Activated naive CD4-positive, alpha-beta T cell treated with anti-CD3 and anti-CD28 coated beads, Interleukin-2, amount 50 U/mL, for 72 hours (primary cell): ENCODE data around the gene P4HTM. TPM values are rescaled to one million over a fixed set of nuclear protein-coding genes. Genes with fewer than 3 reads are reported as not detected.

Experiments
- ATAC-seq, 2 donors: fragments of 150-1000 bp; cut with Tn5 transposase; 2 replicates each; pipeline ENCODE4 v1.10.0; 2021; ENCODE audit warnings: mild to moderate bottlenecking in 2 of 2, moderate library complexity in 2 of 2
- DNase-seq, 2 donors: peaks; one replicate each; pipeline ENCODE4 v3.0.0; 2021 to 2022; ENCODE audit warnings: low spot score in 2 of 2
- H3K27ac Mint-ChIP-seq, 2 donors: one replicate each; pipeline ENCODE4 v1.8.0; 2022; ENCODE audit warnings: mild to moderate bottlenecking in 2 of 2, mixed read lengths in 2 of 2
- H3K36me3 Mint-ChIP-seq, 2 donors: one replicate each; pipeline ENCODE4 v1.8.0; 2022; ENCODE audit warnings: mixed read lengths in 2 of 2
- H3K9me3 Mint-ChIP-seq, 2 donors: one replicate each; pipeline ENCODE4 v1.8.0; 2022; ENCODE audit warnings: mixed read lengths in 2 of 2
- total RNA-seq, 2 donors: library from RNA; stranded (reverse); gene quantifications; one replicate each; pipeline ENCODE4 v1.2.3, GENCODE V29; 2022

P4HTM gene
- total RNA-seq, 2 donors from 2014 or later: 24.3 to 33.3 TPM

GRCh38 chr3:48974076-48974864 is 15.8 kb upstream of the P4HTM start:
- Mint-ChIP-seq H3K36me3 (peaks cover 10 to 17% of the 10 kb centered on the region in 2 donors), H3K27ac (no peak overlapping the region), H3K9me3 (no peaks in the 10 kb centered on the region)
- peak in 1 of 2 donors; percentile 46 for DNase-seq
- ATAC-seq: no peak

GRCh38 chr3:48979451-48979850 is 10.6 kb upstream of the P4HTM start:
- H3K36me3 Mint-ChIP-seq: peaks cover 4 to 10% of the 10 kb centered on the region in 2 donors
- H3K27ac Mint-ChIP-seq: peak overlapping the region in 1 of 2 donors; percentile 23
- ATAC-seq (no peak), DNase-seq (no peak)
- H3K9me3 Mint-ChIP-seq: no peaks in the 10 kb centered on the region

- DNase-seq (no peak), ATAC-seq (no peak)
- no peak overlapping the region for H3K27ac Mint-ChIP-seq
- no peaks in the 10 kb centered on the region for H3K9me3 Mint-ChIP-seq
- H3K36me3 Mint-ChIP-seq: peaks cover 4% of the 10 kb centered on the region in 2 donors
Observed at GRCh38 chr3:48980295-48980694, 9.7 kb upstream of the P4HTM start.

- H3K27ac Mint-ChIP-seq: no peak overlapping the region
- ATAC-seq (no peak), DNase-seq (no peak)
- H3K36me3 Mint-ChIP-seq: peaks cover 0 to 4% of the 10 kb centered on the region in 2 donors
- no peaks in the 10 kb centered on the region for H3K9me3 Mint-ChIP-seq
Observed at GRCh38 chr3:48982016-48982415, 8.0 kb upstream of the P4HTM start.

- ATAC-seq: no peak
- Mint-ChIP-seq H3K36me3 (peaks cover 0 to 4% of the 10 kb centered on the region in 2 donors), H3K27ac (peak overlapping the region in 1 of 2 donors; percentile 55), H3K9me3 (no peaks in the 10 kb centered on the region)
- no peak for DNase-seq
Observed at GRCh38 chr3:48982686-48983085, 7.4 kb upstream of the P4HTM start.

GRCh38 chr3:48983096-48983495 is 6.9 kb upstream of the P4HTM start:
- DNase-seq: no peak
- Mint-ChIP-seq H3K27ac (peak overlapping the region in 1 of 2 donors; percentile 55), H3K36me3 (peaks cover 0 to 4% of the 10 kb centered on the region in 2 donors)

GRCh38 chr3:48984663-48985062 is 5.4 kb upstream of the P4HTM start:
- ATAC-seq (no peak), DNase-seq (no peak)
- no peaks in the 10 kb centered on the region for H3K9me3 Mint-ChIP-seq
- peaks cover 0 to 4% of the 10 kb centered on the region in 2 donors for H3K36me3 Mint-ChIP-seq
- H3K27ac Mint-ChIP-seq: peak overlapping the region; percentile 55 to 77

More at GRCh38 chr3:48983096-48983495, 6.9 kb upstream of the P4HTM start:
- no peaks in the 10 kb centered on the region for H3K9me3 Mint-ChIP-seq
- no peak for ATAC-seq

GRCh38 chr3:48985831-48986376 is 4.1 kb upstream of the P4HTM start:
- peak overlapping the region; percentile 55 to 84 for H3K27ac Mint-ChIP-seq
- no peaks in the 10 kb centered on the region for H3K9me3 Mint-ChIP-seq
- H3K36me3 Mint-ChIP-seq: peaks cover 4 to 10% of the 10 kb centered on the region in 2 donors
- ATAC-seq (no peak), DNase-seq (no peak)

GRCh38 chr3:48989126-48989795 is 780 bp upstream of the P4HTM start:
- ATAC-seq (peak in 1 of 2 donors; percentile 11), DNase-seq (no peak)
- peak overlapping the region; percentile 87 to 98 for H3K27ac Mint-ChIP-seq
- no peaks in the 10 kb centered on the region for H3K9me3 Mint-ChIP-seq
- H3K36me3 Mint-ChIP-seq: peaks cover 13 to 16% of the 10 kb centered on the region in 2 donors

- H3K36me3 Mint-ChIP-seq: peaks cover 13 to 16% of the 10 kb centered on the region in 2 donors
- no peak for DNase-seq
- H3K27ac Mint-ChIP-seq: peak overlapping the region; percentile 91 to 94
- peak; percentile 16 to 42 for ATAC-seq
- H3K9me3 Mint-ChIP-seq: no peaks in the 10 kb centered on the region
Observed at GRCh38 chr3:48990636-48991469, 812 bp downstream of the P4HTM start.

- DNase-seq (no peak), ATAC-seq (no peak)
- H3K27ac Mint-ChIP-seq: peak overlapping the region; percentile 36 to 94
- H3K9me3 Mint-ChIP-seq: no peaks in the 10 kb centered on the region
- H3K36me3 Mint-ChIP-seq: peaks cover 13 to 16% of the 10 kb centered on the region in 2 donors
Observed at GRCh38 chr3:48991851-48992545, 2.0 kb downstream of the P4HTM start.

GRCh38 chr3:48993834-48994233 is 3.8 kb downstream of the P4HTM start:
- Mint-ChIP-seq H3K36me3 (peaks cover 13 to 16% of the 10 kb centered on the region in 2 donors), H3K9me3 (no peaks in the 10 kb centered on the region), H3K27ac (peak overlapping the region; percentile 51 to 61)
- ATAC-seq: no peak
- DNase-seq: no peak

- ATAC-seq (no peak), DNase-seq (no peak)
- H3K27ac Mint-ChIP-seq: peak overlapping the region in 1 of 2 donors; percentile 18
- H3K9me3 Mint-ChIP-seq: no peaks in the 10 kb centered on the region
- peaks cover 0 to 5% of the 10 kb centered on the region in 2 donors for H3K36me3 Mint-ChIP-seq
Observed at GRCh38 chr3:48996640-48997039, 6.6 kb downstream of the P4HTM start.

GRCh38 chr3:48997102-48997635 is 7.1 kb downstream of the P4HTM start:
- ATAC-seq (no peak), DNase-seq (no peak)
- Mint-ChIP-seq H3K36me3 (peaks cover 0 to under 1% of the 10 kb centered on the region in 2 donors), H3K27ac (peak overlapping the region in 1 of 2 donors; percentile 18), H3K9me3 (no peaks in the 10 kb centered on the region)

GRCh38 chr3:48997714-48998637 is 7.9 kb downstream of the P4HTM start:
- ATAC-seq (no peak), DNase-seq (no peak)
- Mint-ChIP-seq H3K9me3 (no peaks in the 10 kb centered on the region), H3K27ac (no peak overlapping the region), H3K36me3 (no peaks in the 10 kb centered on the region)
